IMR-90 (cell line): ENCODE measurements around the gene FRY. TPM values are rescaled to one million over a fixed set of nuclear protein-coding genes. Genes with fewer than 3 reads are reported as not detected.
A peak's percentile ranks its signal among the peaks of the same experiment; 100 is the strongest.

ENCODE experiments used
- ATAC-seq: fragments of 200-7000 bp; cut with Tn5 transposase; 2 replicates; pipeline ENCODE4 v1.9.1; 2020; ENCODE audit warnings: low read depth, mild to moderate bottlenecking, moderate library complexity
- BruUV-seq: library from RNA; stranded (reverse); fragments of 400-500 nt; replicated peaks from 2 replicates; lab custom pipeline; 2021; lab: Mats Ljungman, UMichigan
- CTCF ChIA-PET: fragments of 300-600 bp; formaldehyde crosslinking; extraction: SDS; loops from one replicate; lab custom pipeline; 2021; ENCODE audit warnings: antibody characterized with exemption; lab: Yijun Ruan, JAX
- POLR2A ChIA-PET: fragments of 300-600 bp; sonication (Branson Sonifier 250); formaldehyde crosslinking; loops from one replicate; lab custom pipeline; 2022; ENCODE audit warnings: antibody characterized with exemption; ENCODE audit not compliant: unreplicated experiment; lab: Charles Lee
- DNase-seq: peaks from one replicate; pipeline ENCODE4 v3.0.0; 2013
- H2AFZ ChIP-seq: replicated peaks from 2 replicates; pipeline ENCODE3; 2013; ENCODE audit warnings: low read length, mild to moderate bottlenecking; ENCODE audit not compliant: poor library complexity
- H2AK5ac ChIP-seq: 2 replicates; pipeline ENCODE4 v1.6.1; 2013; ENCODE audit warnings: low read depth, low read length, inconsistent platforms
- H2AK9ac ChIP-seq: replicated peaks from 2 replicates; pipeline ENCODE3; 2013; ENCODE audit warnings: mild to moderate bottlenecking, low read depth, low read length, moderate library complexity; ENCODE audit not compliant: poor library complexity
- H2BK120ac ChIP-seq: 2 replicates; pipeline ENCODE4 v1.6.1; 2013; ENCODE audit warnings: low read depth, low read length, inconsistent platforms
- H2BK15ac ChIP-seq: 3 replicates; pipeline ENCODE4 v1.6.1; 2013; ENCODE audit warnings: low read depth, low read length, inconsistent platforms
- H2BK20ac ChIP-seq: 2 replicates; pipeline ENCODE4 v1.6.1; 2013; ENCODE audit warnings: low read depth, mild to moderate bottlenecking, inconsistent platforms, low read length, moderate library complexity
- H2BK5ac ChIP-seq: 2 replicates; pipeline ENCODE4 v1.6.1; 2013; ENCODE audit warnings: mild to moderate bottlenecking, low read depth, low read length, inconsistent platforms; ENCODE audit not compliant: poor library complexity, severe bottlenecking
- H3K14ac ChIP-seq: replicated peaks from 2 replicates; pipeline ENCODE4 v1.6.1; 2013; ENCODE audit warnings: low read depth, low read length, inconsistent platforms
- H3K18ac ChIP-seq: 2 replicates; pipeline ENCODE4 v1.6.1; 2013; ENCODE audit warnings: low read depth, low read length, control low read depth
- H3K23ac ChIP-seq: 2 replicates; pipeline ENCODE4 v1.6.1; 2013; ENCODE audit warnings: low read depth, low read length, inconsistent platforms
- H3K27ac ChIP-seq: 2 replicates; pipeline ENCODE4 v1.5.1; 2013; ENCODE audit warnings: mild to moderate bottlenecking, control low read depth, low read length; ENCODE audit not compliant: insufficient read depth
- H3K27me3 ChIP-seq: 2 replicates; pipeline ENCODE4 v1.6.1; 2013; ENCODE audit warnings: low read length; ENCODE audit not compliant: control insufficient read depth, insufficient read depth
- H3K36me3 ChIP-seq: 2 replicates; pipeline ENCODE4 v1.6.1; 2013; ENCODE audit warnings: low read length, mixed read lengths; ENCODE audit not compliant: control insufficient read depth, insufficient read depth
- H3K4ac ChIP-seq: 2 replicates; pipeline ENCODE4 v1.6.1; 2013; ENCODE audit warnings: low read depth, low read length, inconsistent platforms
- H3K4me1 ChIP-seq: 2 replicates; pipeline ENCODE4 v1.6.1; 2013; ENCODE audit warnings: low read length, mixed read lengths; ENCODE audit not compliant: control insufficient read depth, insufficient read depth
- H3K4me2 ChIP-seq: 2 replicates; pipeline ENCODE4 v1.6.1; 2013; ENCODE audit warnings: low read depth, mild to moderate bottlenecking, control low read depth, low read length, moderate library complexity
- H3K4me3 ChIP-seq: 2 replicates; pipeline ENCODE4 v1.5.1; 2013; ENCODE audit warnings: low read depth, mild to moderate bottlenecking, control low read depth, low read length, moderate library complexity; ENCODE audit not compliant: insufficient read depth
- H3K56ac ChIP-seq: 2 replicates; pipeline ENCODE4 v1.6.1; 2013; ENCODE audit warnings: low read length, inconsistent platforms; ENCODE audit not compliant: insufficient read depth; ENCODE audit errors: extremely low read depth
- H3K79me1 ChIP-seq, 2 experiments: 2 replicates each; pipeline ENCODE4 v1.6.1; 2013; ENCODE audit warnings: low read length in 2 of 2, inconsistent platforms in 1 of 2, low read depth in 1 of 2
- H3K9ac ChIP-seq: 2 replicates; pipeline ENCODE4 v1.6.1; 2013; ENCODE audit warnings: low read depth, low read length, control low read depth
- H3K9me1 ChIP-seq: 2 replicates; pipeline ENCODE4 v1.6.1; 2013; ENCODE audit warnings: low read length, inconsistent platforms; ENCODE audit not compliant: insufficient read depth
- H3K9me3 ChIP-seq: 2 replicates; pipeline ENCODE4 v1.6.1; 2013; ENCODE audit warnings: low read length; ENCODE audit not compliant: control insufficient read depth, insufficient read depth
- H4K20me1 ChIP-seq: 2 replicates; pipeline ENCODE4 v1.6.1; 2013; ENCODE audit warnings: low read length, inconsistent platforms; ENCODE audit not compliant: insufficient read depth
- H4K5ac ChIP-seq: 2 replicates; pipeline ENCODE4 v1.6.1; 2013; ENCODE audit warnings: mild to moderate bottlenecking, low read depth, low read length, control low read depth
- H4K8ac ChIP-seq, 2 experiments: 2 replicates each; pipeline ENCODE4 v1.6.1; 2013; ENCODE audit warnings: low read depth in 2 of 2, low read length in 2 of 2, control low read depth in 1 of 2, inconsistent platforms in 1 of 2
- H4K91ac ChIP-seq: 2 replicates; pipeline ENCODE4 v1.6.1; 2013; ENCODE audit warnings: low read depth, low read length, inconsistent platforms; ENCODE audit not compliant: insufficient read depth
- BHLHE40 ChIP-seq: fragments of 150-350 bp; IDR thresholded peaks from 2 replicates; pipeline ENCODE4 v1.6.1; 2016; ENCODE audit warnings: mild to moderate bottlenecking, low read depth, low read length
- CEBPB ChIP-seq: IDR thresholded peaks from 2 replicates; pipeline ENCODE4 v1.6.1; 2012; ENCODE audit warnings: low read depth, low read length, improper control_type of control experiment
- ELK1 ChIP-seq: fragments of 150-350 bp; IDR thresholded peaks from 2 replicates; pipeline ENCODE4 v1.6.1; 2016; ENCODE audit warnings: low read depth, mild to moderate bottlenecking, low read length, moderate library complexity, borderline replicate concordance
- FOS ChIP-seq: fragments of 150-350 bp; IDR thresholded peaks from 2 replicates; pipeline ENCODE4 v1.6.1; 2016; ENCODE audit warnings: low read depth, low read length
- MAFK ChIP-seq: IDR thresholded peaks from 2 replicates; pipeline ENCODE4 v1.6.1; 2012; ENCODE audit warnings: low read depth, low read length, improper control_type of control experiment
- NFE2L2 ChIP-seq: fragments of 150-350 bp; IDR thresholded peaks from 2 replicates; pipeline ENCODE4 v1.6.1; 2016; ENCODE audit warnings: low read depth, mild to moderate bottlenecking, low read length
- SMC3 ChIP-seq: fragments of 150-350 bp; IDR thresholded peaks from 2 replicates; pipeline ENCODE4 v1.6.1; 2016; ENCODE audit warnings: low read depth, mild to moderate bottlenecking, antibody characterized with exemption, low read length, moderate library complexity
- WGBS, 2 experiments: methylation state at CpG; one replicate each; pipeline versions ENCODE4 v1.1.5 to v1.1.7; 2013; ENCODE audit warnings: missing lambda C conversion rate in 2 of 2; ENCODE audit not compliant: insufficient read length in 1 of 2; ENCODE audit errors: extremely low coverage in 2 of 2; 5-methylcytosine and 5-hydroxymethylcytosine counted together
- dilution Hi-C: fragments of 300-500 bp; cut with HindIII; formaldehyde crosslinking; loops from one replicate; pipeline ENCODE4 v1.14.3; 2018; ENCODE audit warnings: low sequenced_read_pairs; ENCODE audit not compliant: unreplicated experiment
- in situ Hi-C: fragments of 300-500 bp; cut with MboI; formaldehyde crosslinking; loops from 3 replicates; pipeline ENCODE4 v1.14.3; 2019; ENCODE audit warnings: low sequenced_read_pairs, inconsistent platforms, mixed read lengths
- intact Hi-C: fragments of 100-400 bp; cut with micrococcal nuclease; formaldehyde crosslinking; loops from 2 replicates; pipeline ENCODE4 v1.10.0; 2022
- polyA plus RNA-seq, 3 experiments: library from polyadenylated mRNA; depleted of rRNA; stranded (reverse); fragments of >200 nt; gene quantifications; 2 replicates each; pipeline ENCODE4 v1.2.3, GENCODE V29; 2012; ENCODE audit warnings: low replicate concordance in 1 of 3
- total RNA-seq: library from RNA; depleted of rRNA; stranded (reverse); fragments of >200 nt; gene quantifications from 2 replicates; pipeline ENCODE4 v1.2.3, GENCODE V29; 2012

The FRY gene
- total and polyA plus RNA-seq, 2 of the 4 experiments (the other 2 are of a cell fraction) = 3.0 to 4.8 TPM

- in situ Hi-C loops = no loop called here
- H2BK20ac ChIP-seq = no peak overlapping the region
- ATAC-seq (peak; percentile 29), DNase-seq (no peak)
- H3K4me1 ChIP-seq = peaks cover 4% of the 10 kb centered on the region; the same call in 1 of the 2 replicates
- H3K9me3 ChIP-seq = no peaks in the 10 kb centered on the region
- H4K91ac ChIP-seq = no peak overlapping the region
- H2AK5ac ChIP-seq = no peak overlapping the region
- TF ChIP-seq NFE2L2 = no peak
- no peak for TF ChIP-seq ELK1
- TF ChIP-seq BHLHE40 = no peak
- TF ChIP-seq SMC3 = no peak
- no peak for TF ChIP-seq CEBPB
- TF ChIP-seq FOS = no peak
- TF ChIP-seq MAFK = no peak
- H2BK15ac ChIP-seq = no peak overlapping the region
- no peak overlapping the region for H3K4ac ChIP-seq
- no peak overlapping the region for H3K9ac ChIP-seq
- H3K79me1 ChIP-seq = no peaks in the 10 kb centered on the region
- no peaks in the 10 kb centered on the region for H4K20me1 ChIP-seq
- WGBS, 2 experiments = 60% methylated on average over 1 of the region's 2 CpGs; no CpG with 5 or more reads in 1 of the 2 experiments
- ChIA-PET CTCF (no interaction called here), POLR2A (interaction anchor here (0.6 kb wide), 1 partner anchor 67 kb away, joined by 9 read pairs; no protein-coding TSS in a partner anchor)
- H3K56ac ChIP-seq = no peak overlapping the region
- intact Hi-C loops = no loop called here
- no peak overlapping the region for H2BK120ac ChIP-seq
- BruUV-seq = no TSS peak
- no peak overlapping the region for H3K18ac ChIP-seq
- H3K23ac ChIP-seq = no peak overlapping the region
- H3K14ac ChIP-seq = no peak overlapping the region; the same call in 1 of the 2 replicates
- H4K8ac ChIP-seq = no peak overlapping the region
- H3K4me3 ChIP-seq = no peak overlapping the region
- H4K5ac ChIP-seq = no peak overlapping the region
- no peak overlapping the region for H2AK9ac ChIP-seq
- no peak overlapping the region for H3K27ac ChIP-seq
- H2AFZ ChIP-seq = no peak overlapping the region
- H3K4me2 ChIP-seq = no peak overlapping the region
- no peaks in the 10 kb centered on the region for H3K27me3 ChIP-seq
- peaks cover 6% of the 10 kb centered on the region; the same call in 1 of the 2 replicates for H3K9me1 ChIP-seq
- no peak overlapping the region for H2BK5ac ChIP-seq
- peaks cover 3% of the 10 kb centered on the region; the same call in 1 of the 2 replicates for H3K36me3 ChIP-seq
- dilution Hi-C loops = no loop called here
Measured at GRCh38 chr13:32107973-32108372, 76.4 kb downstream of the FRY start.
